GM12801 (cell line): ENCODE results near the gene CIZ1.
A peak's percentile ranks its signal among the peaks of the same experiment; 100 is the strongest.

Experiments used
- TF ChIP-seq, protein P1 (sequence below): IDR thresholded peaks from one replicate; pipeline ENCODE4 v1.5.1; 2011; ENCODE audit warnings: control low read depth; ENCODE audit not compliant: insufficient read length; ENCODE audit errors: extremely low read depth

Gene CIZ1

DNA sequence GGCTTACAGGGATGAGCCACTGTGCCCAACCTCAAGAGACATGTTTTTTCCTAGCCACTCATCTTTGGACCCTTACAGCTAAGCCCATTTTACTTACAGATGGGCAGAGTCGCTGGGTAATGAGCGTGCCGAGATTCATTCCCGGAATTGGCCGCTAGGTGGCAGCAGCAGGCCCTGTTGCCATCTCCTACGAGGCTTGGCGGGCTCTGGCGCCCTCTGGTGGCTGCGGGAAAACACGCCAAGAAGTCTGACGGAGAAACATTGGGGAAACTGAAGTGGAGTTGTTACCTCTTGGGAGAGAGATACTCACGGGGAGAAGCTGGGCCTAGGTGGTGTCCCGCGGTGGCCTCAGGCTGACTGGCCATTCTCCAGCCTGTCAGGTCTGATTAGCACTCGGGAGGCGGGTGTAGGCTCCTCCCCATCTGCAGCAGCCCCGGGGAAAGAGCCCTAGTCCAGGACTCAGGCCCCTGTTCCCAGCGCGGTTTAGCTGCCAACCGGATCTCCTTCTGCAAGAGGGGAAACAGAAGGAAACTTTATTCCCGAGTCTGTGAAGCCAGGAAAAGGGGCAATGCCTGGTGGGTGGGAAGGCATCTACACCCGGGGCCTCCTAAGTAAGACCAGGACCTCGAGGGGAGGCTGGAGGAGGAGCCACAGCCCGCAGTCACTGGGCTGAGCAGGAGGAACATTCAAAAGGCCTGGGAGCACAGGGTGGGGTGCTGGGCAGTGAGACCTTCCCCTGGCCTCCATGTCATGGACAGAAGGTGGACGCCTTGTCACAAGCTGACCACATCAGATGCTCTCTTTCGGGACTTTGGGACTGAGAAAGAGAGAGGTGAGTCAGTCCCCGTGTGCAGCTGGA lies 73.5 kb downstream of the CIZ1 start:
- TF ChIP-seq, protein P1, sequence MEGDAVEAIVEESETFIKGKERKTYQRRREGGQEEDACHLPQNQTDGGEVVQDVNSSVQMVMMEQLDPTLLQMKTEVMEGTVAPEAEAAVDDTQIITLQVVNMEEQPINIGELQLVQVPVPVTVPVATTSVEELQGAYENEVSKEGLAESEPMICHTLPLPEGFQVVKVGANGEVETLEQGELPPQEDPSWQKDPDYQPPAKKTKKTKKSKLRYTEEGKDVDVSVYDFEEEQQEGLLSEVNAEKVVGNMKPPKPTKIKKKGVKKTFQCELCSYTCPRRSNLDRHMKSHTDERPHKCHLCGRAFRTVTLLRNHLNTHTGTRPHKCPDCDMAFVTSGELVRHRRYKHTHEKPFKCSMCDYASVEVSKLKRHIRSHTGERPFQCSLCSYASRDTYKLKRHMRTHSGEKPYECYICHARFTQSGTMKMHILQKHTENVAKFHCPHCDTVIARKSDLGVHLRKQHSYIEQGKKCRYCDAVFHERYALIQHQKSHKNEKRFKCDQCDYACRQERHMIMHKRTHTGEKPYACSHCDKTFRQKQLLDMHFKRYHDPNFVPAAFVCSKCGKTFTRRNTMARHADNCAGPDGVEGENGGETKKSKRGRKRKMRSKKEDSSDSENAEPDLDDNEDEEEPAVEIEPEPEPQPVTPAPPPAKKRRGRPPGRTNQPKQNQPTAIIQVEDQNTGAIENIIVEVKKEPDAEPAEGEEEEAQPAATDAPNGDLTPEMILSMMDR: peak; percentile 99

DNA sequence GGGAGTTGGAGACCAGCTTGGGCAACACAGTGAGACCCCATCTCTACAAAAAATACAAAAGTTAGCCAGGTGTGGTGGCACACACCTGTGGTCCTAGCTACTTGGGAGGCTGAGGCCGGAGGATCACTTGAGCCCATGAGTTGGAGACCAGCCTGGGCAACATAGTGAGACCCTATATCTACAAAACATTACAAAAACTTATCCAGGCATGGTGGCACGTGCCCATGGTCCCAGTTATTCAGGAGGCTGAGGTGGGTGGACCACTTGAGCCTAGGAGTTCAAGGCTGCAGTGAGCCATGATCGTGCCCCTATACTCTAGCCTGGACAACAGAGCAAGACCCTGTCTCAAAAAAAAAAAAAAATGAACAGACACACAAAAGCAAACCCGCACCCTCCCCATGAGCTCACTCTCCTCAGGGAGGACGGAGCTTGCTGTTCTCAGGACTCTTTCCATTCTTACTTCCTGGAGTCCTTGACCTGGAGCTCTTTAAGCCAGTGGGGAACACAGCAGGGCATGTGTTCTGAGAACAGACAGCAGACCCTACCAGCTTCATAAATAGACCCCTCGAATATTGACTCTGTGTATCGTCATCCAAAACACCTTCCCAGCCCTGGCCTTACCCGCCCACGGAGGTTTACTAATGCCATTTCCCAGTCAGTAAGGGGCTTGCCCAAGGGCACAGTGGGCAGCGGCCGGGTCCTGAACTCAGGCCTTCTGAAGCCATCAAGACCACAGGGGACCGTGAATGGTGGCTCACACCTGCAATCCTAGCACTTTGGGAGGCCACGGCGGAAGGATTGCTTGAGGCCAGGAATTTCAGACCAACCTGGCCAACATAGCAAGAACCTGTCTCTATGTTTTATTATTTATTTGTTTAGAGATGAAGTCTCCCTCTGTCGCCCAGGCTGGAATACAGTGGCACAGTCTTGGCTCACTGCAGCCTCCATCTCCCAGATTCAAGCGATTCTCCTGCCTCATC lies 75.0 kb downstream of the CIZ1 start:
- TF ChIP-seq, protein P1: no peak
